H9 (cell line): ENCODE measurements around the gene HUWE1. TPM values are rescaled to one million over a fixed set of nuclear protein-coding genes. Genes with fewer than 3 reads are reported as not detected.

Experiments used
- DNase-seq: peaks from one replicate; pipeline ENCODE4 v3.0.0-alpha.2; 2017
- H2AFZ ChIP-seq: one replicate; pipeline ENCODE4 v1.6.1; 2013; ENCODE audit warnings: mild to moderate bottlenecking, low read length, control low read depth, moderate library complexity
- H2AK5ac ChIP-seq: 2 replicates; pipeline ENCODE4 v1.6.1; 2013; ENCODE audit warnings: low read length, control low read depth, mixed read lengths; ENCODE audit not compliant: insufficient read length
- H2BK120ac ChIP-seq: one replicate; pipeline ENCODE4 v1.6.1; 2013; ENCODE audit warnings: low read depth, mild to moderate bottlenecking, low read length, control low read depth, inconsistent platforms; ENCODE audit not compliant: poor library complexity, severe bottlenecking
- H2BK12ac ChIP-seq: 2 replicates; pipeline ENCODE4 v1.6.1; 2013; ENCODE audit warnings: low read length, control low read depth, mixed read lengths, low read depth; ENCODE audit not compliant: insufficient read length
- H2BK15ac ChIP-seq: 2 replicates; pipeline ENCODE4 v1.6.1; 2013; ENCODE audit warnings: low read depth, low read length, control low read depth
- H2BK20ac ChIP-seq: one replicate; pipeline ENCODE4 v1.6.1; 2013; ENCODE audit warnings: low read depth, mild to moderate bottlenecking, low read length, control low read depth, inconsistent platforms; ENCODE audit not compliant: poor library complexity, severe bottlenecking
- H2BK5ac ChIP-seq: 2 replicates; pipeline ENCODE4 v1.6.1; 2013; ENCODE audit warnings: low read length, control low read depth, mixed read lengths; ENCODE audit not compliant: insufficient read length
- H3K14ac ChIP-seq: 2 replicates; pipeline ENCODE4 v1.6.1; 2013; ENCODE audit warnings: low read length, control low read depth; ENCODE audit not compliant: insufficient read depth
- H3K18ac ChIP-seq: 2 replicates; pipeline ENCODE4 v1.6.1; 2013; ENCODE audit warnings: low read depth, mild to moderate bottlenecking, mixed read lengths, low read length, control low read depth; ENCODE audit not compliant: insufficient read length
- H3K23ac ChIP-seq: 2 replicates; pipeline ENCODE4 v1.6.1; 2013; ENCODE audit warnings: low read length, control low read depth, mixed read lengths, low read depth; ENCODE audit not compliant: insufficient read length
- H3K23me2 ChIP-seq: 2 replicates; pipeline ENCODE4 v1.6.1; 2013; ENCODE audit warnings: low read depth, mild to moderate bottlenecking, mixed read lengths, low read length, control low read depth; ENCODE audit not compliant: insufficient read length, poor library complexity, severe bottlenecking
- H3K27ac ChIP-seq: 2 replicates; pipeline ENCODE4 v1.5.1; 2013; ENCODE audit warnings: low read length, control low read depth, mixed read lengths, low read depth; ENCODE audit not compliant: insufficient read length
- H3K27me3 ChIP-seq: 2 replicates; pipeline ENCODE4 v1.6.1; 2013; ENCODE audit warnings: low read length, control low read depth, inconsistent platforms; ENCODE audit not compliant: insufficient read depth
- H3K4ac ChIP-seq: 2 replicates; pipeline ENCODE4 v1.6.1; 2013; ENCODE audit warnings: low read depth, mild to moderate bottlenecking, control low read depth, inconsistent platforms, low read length, moderate library complexity
- H3K4me1 ChIP-seq: 2 replicates; pipeline ENCODE4 v1.6.1; 2013; ENCODE audit warnings: low read length, control low read depth, inconsistent platforms; ENCODE audit not compliant: insufficient read depth
- H3K4me2 ChIP-seq: 2 replicates; pipeline ENCODE4 v1.6.1; 2013; ENCODE audit warnings: low read length, control low read depth, mixed read lengths; ENCODE audit not compliant: insufficient read length, insufficient read depth
- H3K56ac ChIP-seq: 2 replicates; pipeline ENCODE4 v1.6.1; 2013; ENCODE audit warnings: low read depth, mild to moderate bottlenecking, mixed read lengths, low read length, control low read depth; ENCODE audit not compliant: insufficient read length
- H3K79me1 ChIP-seq: 2 replicates; pipeline ENCODE4 v1.6.1; 2013; ENCODE audit warnings: low read depth, mild to moderate bottlenecking, moderate library complexity, low read length, control low read depth, inconsistent platforms; ENCODE audit not compliant: insufficient read depth, poor library complexity, severe bottlenecking
- H3K79me2 ChIP-seq: 2 replicates; pipeline ENCODE4 v1.6.1; 2013; ENCODE audit warnings: low read length, control low read depth, inconsistent platforms; ENCODE audit not compliant: insufficient read depth
- H3K9ac ChIP-seq: 2 replicates; pipeline ENCODE4 v1.6.1; 2013; ENCODE audit warnings: low read length, control low read depth, mixed read lengths; ENCODE audit not compliant: insufficient read length; ENCODE audit errors: extremely low read depth
- H3K9me3 ChIP-seq: one replicate; pipeline ENCODE4 v1.6.1; 2013; ENCODE audit warnings: low read depth, low read length, inconsistent platforms; ENCODE audit not compliant: control insufficient read depth
- H3T11ph ChIP-seq: one replicate; pipeline ENCODE4 v1.6.1; 2013; ENCODE audit warnings: mild to moderate bottlenecking, low read length, control low read depth, inconsistent platforms
- H4K20me1 ChIP-seq: one replicate; pipeline ENCODE4 v1.6.1; 2013; ENCODE audit not compliant: control insufficient read depth, insufficient read length, insufficient read depth
- H4K5ac ChIP-seq: 2 replicates; pipeline ENCODE4 v1.6.1; 2013; ENCODE audit warnings: low read depth, mild to moderate bottlenecking, mixed read lengths, low read length, control low read depth; ENCODE audit not compliant: insufficient read length
- H4K8ac ChIP-seq: replicated peaks from 2 replicates; pipeline ENCODE4 v1.6.1; 2013; ENCODE audit warnings: low read length, control low read depth, mixed read lengths, low read depth; ENCODE audit not compliant: insufficient read length
- H4K91ac ChIP-seq: 2 replicates; pipeline ENCODE4 v1.6.1; 2013; ENCODE audit warnings: low read depth, mild to moderate bottlenecking, moderate library complexity, mixed read lengths, low read length, control low read depth; ENCODE audit not compliant: insufficient read length
- H3K27ac Mint-ChIP-seq, 3 experiments: 2 replicates in 2 of 3; 3 replicates in 1 of 3; pipeline ENCODE4 v1.8.0; 2020 to 2021; ENCODE audit warnings: mixed read lengths in 3 of 3, mild to moderate bottlenecking in 1 of 3, moderate library complexity in 1 of 3
- H3K27me3 Mint-ChIP-seq: 2 replicates; pipeline ENCODE4 v1.8.0; 2021; ENCODE audit warnings: low read depth, mild to moderate bottlenecking, moderate library complexity, mixed read lengths
- H3K36me3 Mint-ChIP-seq, 3 experiments: 2 replicates in 2 of 3; 3 replicates in 1 of 3; pipeline ENCODE4 v1.8.0; 2020 to 2021; ENCODE audit warnings: low read depth in 3 of 3, mixed read lengths in 3 of 3; ENCODE audit not compliant: insufficient read depth in 1 of 3
- H3K4me1 Mint-ChIP-seq, 2 experiments: 2 replicates each; pipeline ENCODE4 v1.8.0; 2020; ENCODE audit warnings: mixed read lengths in 2 of 2
- H3K4me3 Mint-ChIP-seq, 2 experiments: 2 replicates in 1 of 2; 3 replicates in 1 of 2; pipeline ENCODE4 v1.8.0; 2020 to 2021; ENCODE audit warnings: mild to moderate bottlenecking in 2 of 2, mixed read lengths in 2 of 2, moderate library complexity in 1 of 2
- H3K9me3 Mint-ChIP-seq, 2 experiments: 2 replicates in 1 of 2; 3 replicates in 1 of 2; pipeline ENCODE4 v1.8.0; 2020; ENCODE audit warnings: mild to moderate bottlenecking in 2 of 2, mixed read lengths in 2 of 2, moderate library complexity in 1 of 2
- CTCF ChIP-seq: fragments of 200-600 bp; sonication (generic); conservative IDR thresholded peaks from 3 replicates; pipeline ENCODE4 v1.8.0; 2021; ENCODE audit warnings: antibody characterized with exemption, mild to moderate bottlenecking
- WGBS: extraction: QIAGEN DNeasy Blood & Tissue Kit; methylation state at CpG from one replicate; pipeline ENCODE4 v1.1.7; 2013; ENCODE audit warnings: missing lambda C conversion rate, low lambda C conversion rate, mixed read lengths; ENCODE audit not compliant: insufficient read length; ENCODE audit errors: extremely low coverage; 5-methylcytosine and 5-hydroxymethylcytosine counted together
- total RNA-seq: library from RNA; stranded (reverse); gene quantifications from 2 replicates; pipeline ENCODE4 v1.2.1, GENCODE V29; 2021

Gene HUWE1
- total RNA-seq, 1 experiment from 2014 or later = 230 TPM

- H4K91ac ChIP-seq = no peak overlapping the region
- no peak overlapping the region for H3T11ph ChIP-seq
- no peaks in the 10 kb centered on the region for H3K79me1 ChIP-seq
- no peak overlapping the region for H2BK15ac ChIP-seq
- Mint-ChIP-seq H3K27ac (no peak overlapping the region), H3K36me3 (peaks cover 2 to 4% (median 2%) of the 10 kb centered on the region in 3 experiments; a peak in 3 of 7 replicates), H3K4me1 (no peaks in the 10 kb centered on the region), H3K4me3 (no peak overlapping the region), H3K27me3 (no peaks in the 10 kb centered on the region; the same call in 1 of the 2 replicates), H3K9me3 (peaks cover 57 to 59% of the 10 kb centered on the region in 2 experiments)
- H3K18ac ChIP-seq = no peak overlapping the region
- H3K4me1 ChIP-seq = no peaks in the 10 kb centered on the region
- no peaks in the 10 kb centered on the region for H4K20me1 ChIP-seq
- no peak overlapping the region for H2BK5ac ChIP-seq
- DNase-seq = no peak
- H3K79me2 ChIP-seq = no peaks in the 10 kb centered on the region
- H2BK120ac ChIP-seq = no peak overlapping the region
- H3K27me3 ChIP-seq = no peaks in the 10 kb centered on the region
- H3K4me2 ChIP-seq = no peak overlapping the region
- WGBS = no CpG with 5 or more reads among the region's 1 CpG
- no peak overlapping the region for H3K27ac ChIP-seq
- no peak overlapping the region for H3K4ac ChIP-seq
- no peak overlapping the region for H3K23ac ChIP-seq
- no peak overlapping the region for H4K8ac ChIP-seq
- H2AFZ ChIP-seq = no peak overlapping the region
- no peak overlapping the region for H3K9ac ChIP-seq
- no peak for TF ChIP-seq CTCF
- H3K9me3 ChIP-seq = peaks cover 6% of the 10 kb centered on the region
- no peak overlapping the region for H2BK20ac ChIP-seq
- no peak overlapping the region for H4K5ac ChIP-seq
- no peak overlapping the region for H2BK12ac ChIP-seq
- no peak overlapping the region for H3K14ac ChIP-seq
- no peaks in the 10 kb centered on the region for H3K23me2 ChIP-seq
- H3K56ac ChIP-seq = no peak overlapping the region
- H2AK5ac ChIP-seq = no peak overlapping the region
Measured at GRCh38 chrX:53694642-53695041, 8.1 kb upstream of the HUWE1 start.
